ENCODE data around the gene NAA20. TPM values are rescaled to one million over a fixed set of nuclear protein-coding genes. Genes with fewer than 3 reads are reported as not detected.

NAA20 gene, protein sequence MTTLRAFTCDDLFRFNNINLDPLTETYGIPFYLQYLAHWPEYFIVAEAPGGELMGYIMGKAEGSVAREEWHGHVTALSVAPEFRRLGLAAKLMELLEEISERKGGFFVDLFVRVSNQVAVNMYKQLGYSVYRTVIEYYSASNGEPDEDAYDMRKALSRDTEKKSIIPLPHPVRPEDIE
- total RNA-seq, result 57.2 TPM

GRCh38 chr20:20017001-20017843, at the start of gene NAA20:
Gene NAA20, plus strand, starts transcription at chr20:20017362. Its CDS starts 35 bp downstream, at chr20:20017397.

DNA sequence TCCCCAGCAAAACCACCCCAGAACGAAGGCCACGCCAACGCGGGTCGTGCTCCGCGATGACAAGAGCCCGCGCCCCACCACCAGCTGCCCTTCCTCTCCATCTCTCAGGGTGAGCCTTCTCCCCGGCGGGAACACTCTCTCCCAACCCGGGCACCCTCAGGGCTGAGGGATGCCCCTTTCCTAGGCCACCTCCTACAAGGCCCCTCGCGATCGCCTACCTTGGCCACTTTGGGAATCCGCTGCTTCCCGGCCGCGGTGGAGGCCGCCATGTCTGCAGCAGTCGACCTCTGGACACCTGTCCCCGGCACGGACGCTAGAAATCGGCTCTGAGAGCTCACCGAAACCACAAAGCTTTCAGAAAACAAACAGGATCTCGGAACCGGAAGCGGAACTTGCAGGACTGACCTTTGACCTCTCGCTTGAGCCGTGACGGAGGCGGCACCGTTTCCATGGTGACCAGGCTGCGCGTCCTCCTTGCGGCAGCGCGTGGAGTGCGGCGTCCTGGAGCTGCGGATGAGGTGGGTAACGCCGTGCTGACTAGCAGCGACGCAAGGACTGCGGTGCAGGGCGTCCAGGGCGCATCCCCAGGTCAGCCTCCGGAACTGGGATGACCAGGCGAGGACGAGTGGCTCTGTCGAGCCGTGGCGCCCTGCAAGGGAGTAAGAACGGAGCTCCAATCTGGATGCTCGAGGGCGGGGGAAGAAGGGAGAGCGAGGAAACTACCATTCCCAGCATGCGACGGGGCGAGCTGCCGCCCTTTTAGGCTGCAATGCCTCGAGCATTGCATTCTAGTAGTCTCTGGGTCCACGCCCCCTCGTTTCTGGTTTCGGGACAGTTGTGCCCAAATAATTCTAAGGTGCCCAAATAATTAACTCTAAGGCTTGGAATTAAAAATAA, 35.2 kb downstream of the NAA20 start, which contains the start of the genes CFAP61 and CRNKL1:
TSS of gene CFAP61 (plus strand) at position 459 of the 897 bp plus-strand sequence. CDS start 4,122 bp downstream, outside the sequence.
TSS of gene CRNKL1 (minus strand) at position 393 of the 897 bp plus-strand sequence. CDS start at position 269, 124 bp downstream.

Other genes starting within 250 kb of the NAA20 start
- gene CRNKL1, start 35.1 kb downstream of the NAA20 start, total RNA-seq, result 47.1 TPM
- 8.8 TPM for gene CFAP61, start 35.2 kb downstream of the NAA20 start, total RNA-seq

Measured in diencephalon (tissue), 1 donor.